AG04450 (cell line): ENCODE measurements around the gene BCDIN3D. TPM values are rescaled to one million over a fixed set of nuclear protein-coding genes. Genes with fewer than 3 reads are reported as not detected.

Experiments used
- CTCF ChIA-PET: fragments of 300-600, 350-600 bp; formaldehyde crosslinking; extraction: SDS; loops from one replicate; lab custom pipeline; 2022; ENCODE audit warnings: antibody characterized with exemption, inconsistent platforms; lab: Charles Lee
- POLR2A ChIA-PET: fragments of 350-600 bp; formaldehyde crosslinking; extraction: SDS; loops from one replicate; lab custom pipeline; 2021; ENCODE audit warnings: antibody characterized with exemption, inconsistent platforms; lab: Yijun Ruan, JAX
- DNase-seq: peaks from one replicate; pipeline ENCODE4 v3.0.0-alpha.2; 2011; ENCODE audit warnings: low read depth, low spot score
- H3K27ac ChIP-seq: one replicate; pipeline ENCODE4 v1.5.1; 2012; ENCODE audit warnings: low read depth, low read length, control low read depth
- H3K27me3 ChIP-seq: one replicate; pipeline ENCODE4 v1.6.0; 2012; ENCODE audit warnings: low read length; ENCODE audit not compliant: control insufficient read depth, insufficient read depth
- H3K4me3 ChIP-seq: 2 replicates; pipeline ENCODE4 v1.5.1; 2011; ENCODE audit warnings: mild to moderate bottlenecking, low read depth, low read length, control low read depth
- H3K9me3 ChIP-seq: 2 replicates; pipeline ENCODE4 v1.5.1; 2012; ENCODE audit warnings: low read length; ENCODE audit not compliant: control insufficient read depth, insufficient read depth
- polyA plus RNA-seq: library from polyadenylated mRNA; depleted of rRNA; stranded (reverse); fragments of >200 nt; gene quantifications from 2 replicates; pipeline ENCODE4 v1.2.3, GENCODE V29; 2011
- TF ChIP-seq, protein P1 (sequence below): IDR thresholded peaks from 2 replicates; pipeline ENCODE4 v1.5.1; 2011; ENCODE audit warnings: low read depth, low read length, control low read depth, inconsistent platforms

BCDIN3D gene
- polyA plus RNA-seq, 1 experiment, result 3.8 TPM

DNA sequence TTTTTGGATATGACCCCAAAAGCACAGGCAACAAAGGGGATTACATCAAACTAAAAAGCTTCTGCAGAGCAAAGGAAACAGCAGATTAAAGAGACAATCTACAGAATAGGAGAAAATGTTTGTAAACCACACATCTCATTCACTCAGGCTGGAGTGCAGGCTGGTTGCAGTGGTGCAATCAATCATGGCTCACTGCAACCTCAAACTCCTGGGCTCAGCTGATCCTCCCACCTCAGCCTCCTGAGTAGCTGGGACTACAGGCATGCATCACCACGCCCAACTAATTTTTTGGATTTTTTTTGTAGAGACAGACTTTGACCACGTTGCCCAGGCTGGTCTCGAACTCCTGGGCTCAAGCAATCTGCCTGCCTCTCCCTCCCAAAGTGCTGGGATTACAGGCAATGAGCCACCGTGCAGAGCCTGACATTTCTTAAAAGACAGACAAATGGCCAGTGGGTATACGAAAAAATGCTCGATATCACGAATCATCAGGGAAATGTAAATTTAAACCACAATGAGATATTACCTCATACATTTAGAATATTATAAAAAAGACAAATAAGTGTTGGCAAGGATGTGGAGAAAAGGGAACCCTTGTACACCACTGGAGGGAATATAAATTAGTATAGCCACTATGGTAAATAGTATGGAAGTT is 24.5 kb downstream of the BCDIN3D start:
- H3K4me3 ChIP-seq, result no peak overlapping the region
- no peaks in the 10 kb centered on the region for H3K9me3 ChIP-seq
- DNase-seq, result no peak
- CTCF ChIA-PET, result no interaction called here
- H3K27me3 ChIP-seq, result no peaks in the 10 kb centered on the region
- POLR2A ChIA-PET, result no interaction called here
- TF ChIP-seq, protein P1, sequence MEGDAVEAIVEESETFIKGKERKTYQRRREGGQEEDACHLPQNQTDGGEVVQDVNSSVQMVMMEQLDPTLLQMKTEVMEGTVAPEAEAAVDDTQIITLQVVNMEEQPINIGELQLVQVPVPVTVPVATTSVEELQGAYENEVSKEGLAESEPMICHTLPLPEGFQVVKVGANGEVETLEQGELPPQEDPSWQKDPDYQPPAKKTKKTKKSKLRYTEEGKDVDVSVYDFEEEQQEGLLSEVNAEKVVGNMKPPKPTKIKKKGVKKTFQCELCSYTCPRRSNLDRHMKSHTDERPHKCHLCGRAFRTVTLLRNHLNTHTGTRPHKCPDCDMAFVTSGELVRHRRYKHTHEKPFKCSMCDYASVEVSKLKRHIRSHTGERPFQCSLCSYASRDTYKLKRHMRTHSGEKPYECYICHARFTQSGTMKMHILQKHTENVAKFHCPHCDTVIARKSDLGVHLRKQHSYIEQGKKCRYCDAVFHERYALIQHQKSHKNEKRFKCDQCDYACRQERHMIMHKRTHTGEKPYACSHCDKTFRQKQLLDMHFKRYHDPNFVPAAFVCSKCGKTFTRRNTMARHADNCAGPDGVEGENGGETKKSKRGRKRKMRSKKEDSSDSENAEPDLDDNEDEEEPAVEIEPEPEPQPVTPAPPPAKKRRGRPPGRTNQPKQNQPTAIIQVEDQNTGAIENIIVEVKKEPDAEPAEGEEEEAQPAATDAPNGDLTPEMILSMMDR, result no peak
- H3K27ac ChIP-seq, result no peak overlapping the region

DNA sequence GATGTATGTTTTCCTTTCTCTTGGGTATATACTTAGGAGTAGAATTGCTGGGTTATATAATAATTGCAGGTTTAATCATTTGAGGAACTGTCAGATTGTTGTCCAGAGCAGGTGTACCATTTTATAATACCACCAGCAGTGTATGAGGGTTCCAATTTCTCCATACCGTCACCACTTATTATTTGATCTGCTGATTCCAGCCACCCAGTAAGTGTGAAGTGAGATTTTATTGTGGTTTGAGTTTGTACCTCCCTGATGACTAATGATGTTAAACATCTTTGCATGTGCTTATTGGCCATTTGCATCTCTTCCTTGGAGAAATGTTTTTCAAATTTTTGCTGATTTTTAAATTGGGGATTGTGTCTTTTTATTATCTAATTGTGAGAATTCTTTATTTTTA is 29.8 kb downstream of the BCDIN3D start:
- ChIA-PET POLR2A (no interaction called here), CTCF (no interaction called here)
- TF ChIP-seq, protein P1, result no peak
- DNase-seq, result no peak
- no peaks in the 10 kb centered on the region for H3K27me3 ChIP-seq
- H3K4me3 ChIP-seq, result no peak overlapping the region
- H3K27ac ChIP-seq, result no peak overlapping the region
- H3K9me3 ChIP-seq, result no peaks in the 10 kb centered on the region; the same call in 1 of the 2 replicates

DNA sequence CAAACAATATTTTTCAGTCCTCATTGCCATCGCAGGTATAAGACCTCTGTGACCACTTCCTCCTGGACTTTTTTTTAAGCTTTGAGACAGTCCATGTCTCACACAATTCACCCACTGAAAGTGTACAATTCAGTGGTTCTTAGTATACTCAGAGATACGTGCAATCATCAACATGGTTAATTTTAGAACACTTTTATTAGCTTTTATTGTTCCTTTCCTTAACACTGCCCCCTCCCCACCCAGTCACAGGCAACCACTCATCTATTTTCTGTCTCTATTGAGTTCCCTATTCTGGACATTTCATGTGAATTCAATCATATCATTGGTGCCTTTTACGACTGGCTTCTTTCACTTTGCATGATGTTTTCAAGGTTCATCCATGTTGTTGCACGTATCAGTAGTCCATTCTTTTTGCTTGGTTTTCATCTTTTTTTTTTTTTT is 30.9 kb downstream of the BCDIN3D start:
- TF ChIP-seq, protein P1, result no peak
- H3K9me3 ChIP-seq, result no peaks in the 10 kb centered on the region; the same call in 1 of the 2 replicates
- ChIA-PET POLR2A (interaction anchor here (2.0 kb wide), 1 partner anchor 16 kb away, joined by 8 read pairs; the partner anchor contains the start of gene NCKAP5L), CTCF (no interaction called here)
- H3K27ac ChIP-seq, result no peak overlapping the region
- H3K27me3 ChIP-seq, result no peaks in the 10 kb centered on the region
- H3K4me3 ChIP-seq, result no peak overlapping the region
- no peak for DNase-seq

DNA sequence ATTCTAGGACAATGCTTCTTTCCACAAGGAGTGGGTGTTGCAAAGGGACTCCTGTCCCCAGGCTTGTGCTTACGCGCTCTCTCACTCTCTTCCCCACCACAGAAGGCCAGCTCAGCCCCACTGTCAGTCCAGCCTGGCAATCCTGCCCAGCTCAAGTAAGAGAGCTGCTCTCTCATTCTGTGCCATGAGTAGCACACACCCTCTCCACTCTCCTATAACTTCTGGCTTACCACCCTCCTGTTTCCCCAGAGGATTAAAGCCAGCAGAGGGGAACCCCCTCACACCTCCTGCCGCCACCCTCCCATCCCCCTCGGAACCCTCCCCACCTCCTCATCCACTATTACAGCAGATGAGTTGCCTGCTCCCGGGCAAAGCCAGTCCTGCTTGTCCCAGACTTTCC is 31.8 kb downstream of the BCDIN3D start:
- TF ChIP-seq, protein P1, result no peak
- ChIA-PET CTCF (interaction anchor here (0.8 to 1.0 kb wide), 2 partner anchors 49 to 70 kb away, joined by 4 to 7 read pairs; partner anchors contain the start of gene TMBIM6), POLR2A (interaction anchor here (1.1 to 2.0 kb wide), 2 partner anchors 12 to 17 kb away, joined by 5 to 8 read pairs; partner anchors contain the start of gene NCKAP5L)
- Histone ChIP-seq H3K27me3 (no peaks in the 10 kb centered on the region), H3K9me3 (no peaks in the 10 kb centered on the region; the same call in 1 of the 2 replicates), H3K4me3 (no peak overlapping the region), H3K27ac (no peak overlapping the region)
- DNase-seq, result no peak

DNA sequence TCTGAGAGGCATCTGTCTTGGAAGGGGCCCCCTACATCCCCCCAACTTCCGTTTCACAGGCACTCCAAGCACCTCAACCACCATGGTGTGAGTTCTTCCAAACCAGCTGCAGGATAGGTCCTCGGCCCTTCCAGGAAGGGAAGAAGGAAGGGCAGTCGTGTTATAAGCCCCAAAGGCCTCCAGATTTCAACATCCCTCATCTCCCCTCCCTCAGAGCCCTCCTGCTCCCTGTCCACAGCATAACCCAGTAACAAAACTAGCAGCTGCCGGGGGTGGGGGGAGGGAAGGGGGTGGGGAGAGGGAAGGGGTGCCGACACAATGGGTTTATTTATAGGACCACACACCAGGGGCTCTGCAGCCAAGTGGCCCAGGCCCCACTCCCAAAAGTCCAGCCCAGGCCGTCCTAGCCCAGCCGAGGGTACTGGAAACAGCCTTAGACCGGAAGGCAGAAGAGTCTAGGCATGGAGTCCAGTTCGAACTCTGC is 33.0 kb downstream of the BCDIN3D start:
- Histone ChIP-seq H3K4me3 (no peak overlapping the region), H3K27ac (peak overlapping the region; percentile 21), H3K9me3 (no peaks in the 10 kb centered on the region; the same call in 1 of the 2 replicates), H3K27me3 (no peaks in the 10 kb centered on the region)
- ChIA-PET POLR2A (interaction anchor here (0.5 to 2.0 kb wide), 3 partner anchors 10 to 18 kb away, joined by 4 to 8 read pairs (median 5); partner anchors contain the start of gene NCKAP5L), CTCF (interaction anchor here (0.8 to 1.0 kb wide), 2 partner anchors 47 to 69 kb away, joined by 4 to 7 read pairs; partner anchors contain the start of gene TMBIM6)
- TF ChIP-seq, protein P1, result no peak
- no peak for DNase-seq
